Endodermal cell (in vitro differentiated cells): ENCODE results near the gene ARHGEF2. TPM values are rescaled to one million over a fixed set of nuclear protein-coding genes. Genes with fewer than 3 reads are reported as not detected.

Source experiments
- DNase-seq: peaks from one replicate; pipeline ENCODE4 v3.0.0-alpha.2; 2017
- H3K27ac ChIP-seq: 2 replicates; pipeline ENCODE4 v1.5.1; 2013; ENCODE audit warnings: mild to moderate bottlenecking, low read depth, low read length, moderate library complexity
- H3K27me3 ChIP-seq: 2 replicates; pipeline ENCODE4 v1.6.1; 2013; ENCODE audit warnings: mild to moderate bottlenecking, low read length, moderate library complexity; ENCODE audit not compliant: insufficient read depth, control insufficient read depth, poor library complexity, severe bottlenecking
- H3K36me3 ChIP-seq: 2 replicates; pipeline ENCODE4 v1.7.0; 2013; ENCODE audit warnings: mild to moderate bottlenecking, low read length, moderate library complexity; ENCODE audit not compliant: control insufficient read depth, insufficient read depth
- H3K4me1 ChIP-seq: one replicate; pipeline ENCODE4 v1.7.0; 2013; ENCODE audit warnings: low read length; ENCODE audit not compliant: control insufficient read depth, insufficient read depth
- H3K4me3 ChIP-seq: 2 replicates; pipeline ENCODE4 v1.5.1; 2013; ENCODE audit warnings: mild to moderate bottlenecking, low read length, moderate library complexity
- H3K9ac ChIP-seq: 2 replicates; pipeline ENCODE4 v1.6.1; 2013; ENCODE audit warnings: mild to moderate bottlenecking, low read length, moderate library complexity; ENCODE audit not compliant: poor library complexity, severe bottlenecking; ENCODE audit errors: extremely low read depth
- H3K9me3 ChIP-seq: 2 replicates; pipeline ENCODE4 v1.6.1; 2013; ENCODE audit warnings: mild to moderate bottlenecking, low read length, moderate library complexity; ENCODE audit not compliant: control insufficient read depth
- H3K27ac Mint-ChIP-seq: 2 replicates; pipeline ENCODE4 v1.8.0; 2020; ENCODE audit warnings: mixed read lengths
- H3K27me3 Mint-ChIP-seq: 2 replicates; pipeline ENCODE4 v1.8.0; 2021; ENCODE audit warnings: mild to moderate bottlenecking, mixed read lengths; ENCODE audit not compliant: insufficient read depth
- H3K36me3 Mint-ChIP-seq: 2 replicates; pipeline ENCODE4 v1.8.0; 2020; ENCODE audit warnings: low read depth, mixed read lengths
- H3K4me1 Mint-ChIP-seq: 2 replicates; pipeline ENCODE4 v1.8.0; 2020; ENCODE audit warnings: mixed read lengths
- H3K4me3 Mint-ChIP-seq: 2 replicates; pipeline ENCODE4 v1.8.0; 2020; ENCODE audit warnings: mild to moderate bottlenecking, moderate library complexity, mixed read lengths
- H3K9me3 Mint-ChIP-seq: 2 replicates; pipeline ENCODE4 v1.8.0; 2020; ENCODE audit warnings: mild to moderate bottlenecking, mixed read lengths
- WGBS, 2 experiments: methylation state at CpG; one replicate each; pipeline versions ENCODE4 v1.1.5 to v1.1.7; 2013; ENCODE audit warnings: missing lambda C conversion rate in 2 of 2, mixed read lengths in 1 of 2; ENCODE audit not compliant: insufficient coverage in 1 of 2, insufficient read length in 1 of 2; 5-methylcytosine and 5-hydroxymethylcytosine counted together
- long read RNA-seq, 4 experiments: library from polyadenylated mRNA in 2 of 4; library from RNA in 1 of 4; library from capped mRNA in 1 of 4; stranded (forward) in 3 of 4; unstranded in 1 of 4; transcript quantifications; one replicate each; pipeline ENCODE4 v2.0.0, GENCODE V29; 2020 to 2021; ENCODE audit warnings: inconsistent platforms in 1 of 4
- polyA plus RNA-seq, 2 experiments: library from polyadenylated mRNA; stranded (reverse); fragments of 50-300 nt; gene quantifications; one replicate each; pipeline ENCODE4 v1.2.3, GENCODE V29; 2013
- total RNA-seq, 2 donors: library from RNA; stranded (reverse); fragmentation: NEBNext Ultra II Directional in 1 of 2; extraction: Animal tissue kit (Norgen Biotek cat#: 25700) in 1 of 2; gene quantifications; 2 replicates in 1 of 2; 3 replicates in 1 of 2; pipeline ENCODE4 v1.2.1, GENCODE V29; 2021
- TF ChIP-seq, protein P1 (sequence below): fragments of 200-600 bp; sonication (generic); conservative IDR thresholded peaks from 2 replicates; pipeline ENCODE4 v1.5.0; 2021; ENCODE audit warnings: antibody characterized with exemption, mild to moderate bottlenecking

Gene ARHGEF2
- 100 to 1,000 TPM; 134 to 147 TPM for total RNA-seq
- polyA plus RNA-seq (2013, experiment 1 of 2): 80.1 TPM
- polyA plus RNA-seq (2013, experiment 2 of 2): 71.9 TPM
- long read RNA-seq, experiment 1, partial matches to known transcripts: 8 of 22 reads
- long read RNA-seq, experiment 1, other reads (novel, unspliced or antisense): 14 of 22 reads
- long read RNA-seq, experiment 2, full-length matches to known transcripts: 15 of 66 reads
- long read RNA-seq, experiment 2, partial matches to known transcripts: 22 of 66 reads
- long read RNA-seq, experiment 2, other reads (novel, unspliced or antisense): 29 of 66 reads
- long read RNA-seq, experiment 3, full-length matches to known transcripts: 13 of 36 reads
- long read RNA-seq, experiment 3, partial matches to known transcripts: 7 of 36 reads
- long read RNA-seq, experiment 3, other reads (novel, unspliced or antisense): 16 of 36 reads
- long read RNA-seq, experiment 4, partial matches to known transcripts: 8 of 12 reads
- long read RNA-seq, experiment 4, other reads (novel, unspliced or antisense): 4 of 12 reads

- peak; percentile 94 for DNase-seq
- Mint-ChIP-seq H3K27me3 (peaks cover 1% of the 10 kb centered on the region), H3K4me3 (peak within 1 kb of the TSS; percentile 96), H3K27ac (peak within 1 kb of the TSS; percentile 94), H3K4me1 (peaks cover 58% of the 10 kb centered on the region), H3K36me3 (peaks cover 4% of the 10 kb centered on the region), H3K9me3 (no peaks in the 10 kb centered on the region)
- peak within 1 kb of the TSS; percentile 93 for H3K4me3 ChIP-seq
- no peaks in the 10 kb centered on the region for H3K27me3 ChIP-seq
- peak within 1 kb of the TSS; percentile 79 for H3K9ac ChIP-seq
- peaks cover 28% of the 10 kb centered on the region for H3K4me1 ChIP-seq
- H3K36me3 ChIP-seq: peaks cover 13% of the 10 kb centered on the region
- H3K9me3 ChIP-seq: no peaks in the 10 kb centered on the region
- TF ChIP-seq, protein P1, sequence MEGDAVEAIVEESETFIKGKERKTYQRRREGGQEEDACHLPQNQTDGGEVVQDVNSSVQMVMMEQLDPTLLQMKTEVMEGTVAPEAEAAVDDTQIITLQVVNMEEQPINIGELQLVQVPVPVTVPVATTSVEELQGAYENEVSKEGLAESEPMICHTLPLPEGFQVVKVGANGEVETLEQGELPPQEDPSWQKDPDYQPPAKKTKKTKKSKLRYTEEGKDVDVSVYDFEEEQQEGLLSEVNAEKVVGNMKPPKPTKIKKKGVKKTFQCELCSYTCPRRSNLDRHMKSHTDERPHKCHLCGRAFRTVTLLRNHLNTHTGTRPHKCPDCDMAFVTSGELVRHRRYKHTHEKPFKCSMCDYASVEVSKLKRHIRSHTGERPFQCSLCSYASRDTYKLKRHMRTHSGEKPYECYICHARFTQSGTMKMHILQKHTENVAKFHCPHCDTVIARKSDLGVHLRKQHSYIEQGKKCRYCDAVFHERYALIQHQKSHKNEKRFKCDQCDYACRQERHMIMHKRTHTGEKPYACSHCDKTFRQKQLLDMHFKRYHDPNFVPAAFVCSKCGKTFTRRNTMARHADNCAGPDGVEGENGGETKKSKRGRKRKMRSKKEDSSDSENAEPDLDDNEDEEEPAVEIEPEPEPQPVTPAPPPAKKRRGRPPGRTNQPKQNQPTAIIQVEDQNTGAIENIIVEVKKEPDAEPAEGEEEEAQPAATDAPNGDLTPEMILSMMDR: peak; percentile 76
- peak within 1 kb of the TSS; percentile 83 for H3K27ac ChIP-seq
- WGBS, 2 experiments: 0 to 7% methylated on average over 3 to 51 of the region's 52 CpGs
Observed at GRCh38 chr1:155978325-155978972, at the start of gene ARHGEF2. ARHGEF2 (minus strand) TSS chr1:155978547; CDS start chr1:155978427, 120 bp downstream.

- no peaks in the 10 kb centered on the region for H3K9me3 ChIP-seq
- no peak for DNase-seq
- H3K9me3 Mint-ChIP-seq: no peaks in the 10 kb centered on the region
- no peaks in the 10 kb centered on the region for H3K36me3 ChIP-seq
- H3K4me3 ChIP-seq: no peak overlapping the region
- H3K27ac Mint-ChIP-seq: no peak overlapping the region
- peaks cover 14% of the 10 kb centered on the region for H3K27me3 Mint-ChIP-seq
- no peak overlapping the region for H3K4me3 Mint-ChIP-seq
- H3K27me3 ChIP-seq: peaks cover 4% of the 10 kb centered on the region
- TF ChIP-seq, protein P1: no peak
- H3K4me1 Mint-ChIP-seq: peaks cover 3% of the 10 kb centered on the region
- no peak overlapping the region for H3K27ac ChIP-seq
- no peaks in the 10 kb centered on the region for H3K4me1 ChIP-seq
- no peak overlapping the region for H3K9ac ChIP-seq
- H3K36me3 Mint-ChIP-seq: no peaks in the 10 kb centered on the region
- 83 to 96% methylated on average over 1 to 3 of the region's 4 CpGs for WGBS, 2 experiments
Observed at GRCh38 chr1:156026588-156026987, 48.2 kb upstream of the ARHGEF2 start.

GRCh38 chr1:156025876-156026275 lies 47.5 kb upstream of the ARHGEF2 start:
- no peaks in the 10 kb centered on the region for H3K36me3 ChIP-seq
- no peaks in the 10 kb centered on the region for H3K9me3 ChIP-seq
- Mint-ChIP-seq H3K27ac (no peak overlapping the region), H3K9me3 (no peaks in the 10 kb centered on the region), H3K4me1 (peaks cover 3% of the 10 kb centered on the region), H3K4me3 (no peak overlapping the region), H3K36me3 (no peaks in the 10 kb centered on the region), H3K27me3 (peaks cover 14% of the 10 kb centered on the region)
- no peak overlapping the region for H3K4me3 ChIP-seq
- H3K4me1 ChIP-seq: no peaks in the 10 kb centered on the region
- H3K9ac ChIP-seq: no peak overlapping the region
- peaks cover 4% of the 10 kb centered on the region for H3K27me3 ChIP-seq
- no peak overlapping the region for H3K27ac ChIP-seq
- TF ChIP-seq, protein P1: peak; percentile 87
- peak; percentile 91 for DNase-seq
- WGBS, 2 experiments: 22 to 24% methylated on average over 9 of the region's 9 CpGs
